H1 (cell line): ENCODE data around the gene METAP1D. TPM values are rescaled to one million over a fixed set of nuclear protein-coding genes. Genes with fewer than 3 reads are reported as not detected.

Experiments
- CTCF ChIA-PET: fragments of 300-600 bp; sonication (Branson Sonifier 250); formaldehyde crosslinking; loops from one replicate; lab custom pipeline; 2021; ENCODE audit not compliant: partially characterized antibody; lab: Charles Lee
- POLR2A ChIA-PET: fragments of 300-600 bp; sonication (Branson Sonifier 250); formaldehyde crosslinking; loops from one replicate; lab custom pipeline; 2021; ENCODE audit warnings: inconsistent platforms; ENCODE audit not compliant: partially characterized antibody; lab: Charles Lee
- DNase-seq, 2 experiments: peaks; one replicate each; pipeline versions ENCODE4 v3.0.0 to v3.0.0-alpha.2; 2010 to 2022; ENCODE audit warnings: low spot score in 2 of 2, low read depth in 1 of 2, mixed read lengths in 1 of 2
- FAIRE-seq: peaks from 2 replicates; lab custom pipeline; 2011; peaks lifted over from hg19 to GRCh38; lab: Jason Lieb, UNC
- H2AFZ ChIP-seq: 2 replicates; pipeline ENCODE4 v1.8.1; 2012; ENCODE audit warnings: low read length, inconsistent platforms
- H2AK5ac ChIP-seq: 2 replicates; pipeline ENCODE4 v1.6.1; 2013; ENCODE audit warnings: low read depth, low read length
- H2BK120ac ChIP-seq: replicated peaks from 2 replicates; pipeline ENCODE3; 2013; ENCODE audit warnings: low read depth, low read length, inconsistent platforms
- H2BK12ac ChIP-seq: 2 replicates; pipeline ENCODE4 v1.6.1; 2013; ENCODE audit warnings: low read depth, low read length
- H2BK15ac ChIP-seq: 2 replicates; pipeline ENCODE4 v1.6.1; 2013; ENCODE audit warnings: low read length
- H2BK20ac ChIP-seq: 2 replicates; pipeline ENCODE4 v1.6.1; 2013; ENCODE audit warnings: low read length
- H2BK5ac ChIP-seq: 2 replicates; pipeline ENCODE4 v1.6.1; 2013; ENCODE audit warnings: low read depth, low read length
- H3K14ac ChIP-seq: 2 replicates; pipeline ENCODE4 v1.6.1; 2013; ENCODE audit warnings: inconsistent platforms; ENCODE audit not compliant: insufficient read length
- H3K18ac ChIP-seq: 2 replicates; pipeline ENCODE4 v1.6.1; 2013; ENCODE audit warnings: low read length; ENCODE audit errors: extremely low read depth
- H3K23ac ChIP-seq: 2 replicates; pipeline ENCODE4 v1.6.1; 2013; ENCODE audit warnings: inconsistent platforms; ENCODE audit not compliant: insufficient read length
- H3K23me2 ChIP-seq: 2 replicates; pipeline ENCODE4 v1.6.1; 2013; ENCODE audit warnings: low read depth, low read length
- H3K27ac ChIP-seq: 2 replicates; pipeline ENCODE4 v1.6.1; 2011; ENCODE audit warnings: low read depth, low read length, inconsistent platforms
- H3K27me3 ChIP-seq, 4 experiments: replicated peaks in 1 of 4; 1 replicate in 1 of 4; 2 replicates in 3 of 4; pipeline versions ENCODE4 v1.6.1 to v1.8.1; 2011 to 2013; ENCODE audit warnings: low read length in 3 of 4, mild to moderate bottlenecking in 3 of 4, inconsistent platforms in 2 of 4, mixed read lengths in 2 of 4, moderate library complexity in 1 of 4; ENCODE audit not compliant: control insufficient read depth in 3 of 4, insufficient read depth in 3 of 4; ENCODE audit errors: extremely low read depth in 1 of 4
- H3K36me3 ChIP-seq, 4 experiments: 2 replicates each; pipeline versions ENCODE4 v1.6.1 to v1.8.1; 2011 to 2013; ENCODE audit warnings: mild to moderate bottlenecking in 4 of 4, low read length in 3 of 4, moderate library complexity in 2 of 4, control low read depth in 1 of 4, inconsistent platforms in 1 of 4; ENCODE audit not compliant: insufficient read depth in 4 of 4, control insufficient read depth in 2 of 4
- H3K4ac ChIP-seq: replicated peaks from 2 replicates; pipeline ENCODE3; 2013; ENCODE audit warnings: low read length, low read depth, mixed read lengths, inconsistent platforms; ENCODE audit not compliant: insufficient read length
- H3K4me1 ChIP-seq, 4 experiments: replicated peaks in 1 of 4; 1 replicate in 1 of 4; 2 replicates in 3 of 4; pipeline versions ENCODE4 v1.6.1 to v1.8.1; 2011 to 2013; ENCODE audit warnings: low read length in 3 of 4, inconsistent platforms in 2 of 4, mixed read lengths in 1 of 4; ENCODE audit not compliant: insufficient read depth in 4 of 4, control insufficient read depth in 3 of 4
- H3K4me2 ChIP-seq, 2 experiments: 2 replicates each; pipeline versions ENCODE4 v1.6.1 to v1.8.1; 2011 to 2013; ENCODE audit warnings: low read depth in 2 of 2, low read length in 2 of 2, control low read depth in 1 of 2, inconsistent platforms in 1 of 2, mild to moderate bottlenecking in 1 of 2; ENCODE audit not compliant: insufficient read depth in 1 of 2
- H3K4me3 ChIP-seq, 4 experiments: fragments of 200-600, 300-600 bp in 1 of 4; sonication (generic), shearing (Covaris generic), sonication (Bioruptor Twin) in 1 of 4; 2 replicates each; pipeline versions ENCODE4 v1.5.1 to v1.8.1; 2011 to 2016; ENCODE audit warnings: low read length in 4 of 4, low read depth in 3 of 4, control low read depth in 2 of 4, inconsistent platforms in 2 of 4, mild to moderate bottlenecking in 2 of 4, mixed read lengths in 1 of 4, moderate library complexity in 1 of 4; ENCODE audit not compliant: insufficient read depth in 2 of 4; ENCODE audit errors: extremely low read depth in 1 of 4
- H3K56ac ChIP-seq: replicated peaks from 2 replicates; pipeline ENCODE3; 2013; ENCODE audit warnings: low read depth, mild to moderate bottlenecking, mixed read lengths, low read length, inconsistent platforms; ENCODE audit not compliant: insufficient read length
- H3K79me1 ChIP-seq: 2 replicates; pipeline ENCODE4 v1.6.1; 2013; ENCODE audit warnings: low read depth, low read length, control low read depth
- H3K79me2 ChIP-seq, 2 experiments: 2 replicates each; pipeline versions ENCODE4 v1.6.1 to v1.8.1; 2012 to 2013; ENCODE audit warnings: low read length in 2 of 2, mild to moderate bottlenecking in 2 of 2, inconsistent platforms in 1 of 2; ENCODE audit not compliant: insufficient read depth in 2 of 2, control insufficient read depth in 1 of 2
- H3K9ac ChIP-seq, 4 experiments: replicated peaks in 1 of 4; 1 replicate in 1 of 4; 2 replicates in 3 of 4; pipeline versions ENCODE4 v1.6.1 to v1.8.1; 2011 to 2013; ENCODE audit warnings: low read depth in 3 of 4, low read length in 3 of 4, control low read depth in 2 of 4, mild to moderate bottlenecking in 2 of 4, moderate library complexity in 2 of 4, inconsistent platforms in 1 of 4; ENCODE audit errors: extremely low read depth in 1 of 4
- H3K9me3 ChIP-seq, 2 experiments: 2 replicates each; pipeline versions ENCODE4 v1.6.1 to v1.8.1; 2012 to 2013; ENCODE audit warnings: mild to moderate bottlenecking in 2 of 2, moderate library complexity in 2 of 2, control low read depth in 1 of 2, inconsistent platforms in 1 of 2, low read depth in 1 of 2, low read length in 1 of 2, mixed read lengths in 1 of 2; ENCODE audit not compliant: insufficient read depth in 2 of 2
- H4K20me1 ChIP-seq, 2 experiments: replicated peaks in 1 of 2; 2 replicates each; pipeline versions ENCODE3 to v1.8.1; 2011 to 2013; ENCODE audit warnings: inconsistent platforms in 2 of 2, low read length in 2 of 2, mild to moderate bottlenecking in 1 of 2; ENCODE audit not compliant: insufficient read depth in 2 of 2, control insufficient read depth in 1 of 2
- H4K5ac ChIP-seq: 2 replicates; pipeline ENCODE4 v1.6.1; 2013; ENCODE audit warnings: low read length, low read depth, mixed read lengths, inconsistent platforms; ENCODE audit not compliant: insufficient read length
- H4K8ac ChIP-seq: 2 replicates; pipeline ENCODE4 v1.8.0; 2013; ENCODE audit warnings: mild to moderate bottlenecking, moderate library complexity, low read length, inconsistent platforms; ENCODE audit not compliant: insufficient read depth; ENCODE audit errors: extremely low read depth
- H4K91ac ChIP-seq: replicated peaks from 2 replicates; pipeline ENCODE3; 2013; ENCODE audit warnings: low read length, mixed read lengths, inconsistent platforms; ENCODE audit not compliant: insufficient read length
- ASH2L ChIP-seq: fragments of 200-600, 300-600 bp; sonication (generic); IDR thresholded peaks from one replicate; pipeline ENCODE4 v1.7.1; 2017; ENCODE audit warnings: low read length
- BACH1 ChIP-seq: IDR thresholded peaks from 2 replicates; pipeline ENCODE4 v1.6.1; 2012; ENCODE audit warnings: low read length, improper control_type of control experiment
- CBX5 ChIP-seq: fragments of 300-800, 300-1000 bp; sonication (generic); IDR thresholded peaks from 2 replicates; pipeline ENCODE4 v1.7.1; 2016; ENCODE audit warnings: antibody characterized with exemption, low read length, low read depth
- CHD1 ChIP-seq: IDR thresholded peaks from 2 replicates; pipeline ENCODE4 v1.6.1; 2012; ENCODE audit warnings: low read depth, low read length, improper control_type of control experiment
- CTBP2 ChIP-seq: IDR thresholded peaks from 2 replicates; pipeline ENCODE4 v1.7.0; 2011; ENCODE audit warnings: borderline replicate concordance, mild to moderate bottlenecking, moderate library complexity, mixed read lengths, low read length; ENCODE audit not compliant: insufficient read depth, insufficient read length
- EP300 ChIP-seq, 2 experiments: IDR thresholded peaks; 1 replicate in 1 of 2; 2 replicates in 1 of 2; pipeline ENCODE4 v1.6.1; 2011 to 2012; ENCODE audit warnings: low read depth in 2 of 2, low read length in 2 of 2, mild to moderate bottlenecking in 2 of 2, borderline replicate concordance in 1 of 2, inconsistent platforms in 1 of 2, moderate library complexity in 1 of 2
- GABPA ChIP-seq: IDR thresholded peaks from 2 replicates; pipeline ENCODE4 v1.6.1; 2011; ENCODE audit warnings: mild to moderate bottlenecking, low read length, moderate library complexity, borderline replicate concordance; ENCODE audit not compliant: insufficient read depth
- JUN ChIP-seq: IDR thresholded peaks from 2 replicates; pipeline ENCODE4 v1.6.1; 2011; ENCODE audit warnings: low read depth, mild to moderate bottlenecking, improper control_type of control experiment, low read length
- POU5F1 ChIP-seq: IDR thresholded peaks from 2 replicates; pipeline ENCODE4 v1.6.1; 2011; ENCODE audit warnings: low read depth, mild to moderate bottlenecking, low read length, moderate library complexity
- RBBP5 ChIP-seq: IDR thresholded peaks from 2 replicates; pipeline ENCODE4 v1.7.1; 2012; ENCODE audit warnings: low read depth, mild to moderate bottlenecking, inconsistent platforms, low read length, moderate library complexity, borderline replicate concordance
- SIRT6 ChIP-seq: IDR thresholded peaks from one replicate; pipeline ENCODE4 v1.7.1; 2012; ENCODE audit warnings: low read length, inconsistent platforms
- ZNF274 ChIP-seq: IDR thresholded peaks from 2 replicates; pipeline ENCODE4 v1.7.0; 2012; ENCODE audit warnings: low read length, borderline replicate concordance; ENCODE audit errors: extremely low read depth
- polyA plus RNA-seq, 7 experiments: library from polyadenylated mRNA; depleted of rRNA in 3 of 7; stranded (reverse) in 5 of 7; unstranded in 2 of 7; fragments of >200 nt in 5 of 7; fragments of 200-250 nt in 2 of 7; gene quantifications; 1 replicate in 5 of 7; 2 replicates in 1 of 7; 4 replicates in 1 of 7; pipeline versions ENCODE4 v1.2.1 to v1.2.3, GENCODE V29; 2011 to 2013; ENCODE audit warnings: missing spikeins in 2 of 7, mixed read lengths in 2 of 7
- total RNA-seq: library from RNA; stranded (reverse); fragmentation: NEBNext Ultra II Directional; extraction: Animal tissue kit (Norgen Biotek cat#: 25700); gene quantifications from 2 replicates; pipeline ENCODE4 v1.2.1, GENCODE V29; 2021
- TF ChIP-seq, protein P1 (sequence below): IDR thresholded peaks from 2 replicates; pipeline ENCODE4 v1.6.1; 2012; ENCODE audit warnings: low read length, inconsistent platforms

Gene METAP1D
- total and polyA plus RNA-seq, 2 of the 8 experiments (the other 6 are each of a cell fraction or from before 2014, with no cell fraction given): 3.9 to 6.2 TPM

DNA sequence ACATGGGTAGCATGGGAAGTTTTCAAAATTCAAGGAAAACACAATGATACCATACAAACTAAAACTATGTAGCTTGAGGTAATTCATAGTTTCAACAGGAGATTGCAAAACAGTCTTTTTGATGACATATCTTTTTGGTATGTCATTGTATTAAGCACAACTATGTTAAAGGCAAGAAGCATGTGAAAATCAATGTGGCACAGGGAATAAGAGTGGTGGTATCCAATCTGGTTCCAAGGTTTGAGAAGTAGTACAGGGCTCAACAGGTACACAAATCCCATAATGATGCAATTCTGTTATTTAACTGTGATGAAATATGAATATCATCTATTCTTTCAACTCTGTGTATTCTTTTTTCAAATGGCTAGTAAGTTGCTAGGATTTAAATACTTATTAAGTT is 119.3 kb downstream of the METAP1D start:
- no peaks in the 10 kb centered on the region for H3K79me2 ChIP-seq
- H3K4me3 ChIP-seq: no peak overlapping the region
- POLR2A ChIA-PET: no interaction called here
- H3K56ac ChIP-seq: no peak overlapping the region
- CTCF ChIA-PET: interaction anchor here (1.9 kb wide), 1 partner anchor 12 kb away, joined by 7 read pairs; no protein-coding TSS in a partner anchor
- H2BK20ac ChIP-seq: no peak overlapping the region
- no peak overlapping the region for H2BK15ac ChIP-seq
- FAIRE-seq: no peak
- no peak overlapping the region for H4K5ac ChIP-seq
- H2BK120ac ChIP-seq: no peak overlapping the region
- no peaks in the 10 kb centered on the region for H3K23me2 ChIP-seq
- H2BK12ac ChIP-seq: no peak overlapping the region
- H4K91ac ChIP-seq: no peak overlapping the region
- no peak overlapping the region for H3K9ac ChIP-seq
- no peak overlapping the region for H2BK5ac ChIP-seq
- no peak overlapping the region for H3K27ac ChIP-seq
- H4K8ac ChIP-seq: no peak overlapping the region
- H3K4ac ChIP-seq: no peak overlapping the region
- no peak overlapping the region for H3K14ac ChIP-seq
- no peaks in the 10 kb centered on the region for H3K4me1 ChIP-seq
- no peaks in the 10 kb centered on the region for H3K9me3 ChIP-seq
- H3K23ac ChIP-seq: no peak overlapping the region
- H4K20me1 ChIP-seq: peaks cover 0 to 5% of the 10 kb centered on the region in 2 experiments
- no peak overlapping the region for H2AK5ac ChIP-seq
- H2AFZ ChIP-seq: no peak overlapping the region
- H3K79me1 ChIP-seq: no peaks in the 10 kb centered on the region
- H3K36me3 ChIP-seq: no peaks in the 10 kb centered on the region
- DNase-seq: no peak
- no peak overlapping the region for H3K18ac ChIP-seq
- H3K27me3 ChIP-seq: no peaks in the 10 kb centered on the region; a peak in 1 of 7 replicates
- H3K4me2 ChIP-seq: no peak overlapping the region
- no peak for TF ChIP-seq ZNF274
- no peak for TF ChIP-seq ASH2L
- TF ChIP-seq RBBP5: no peak
- TF ChIP-seq CHD1: no peak
- TF ChIP-seq JUN: no peak
- TF ChIP-seq, protein P1, sequence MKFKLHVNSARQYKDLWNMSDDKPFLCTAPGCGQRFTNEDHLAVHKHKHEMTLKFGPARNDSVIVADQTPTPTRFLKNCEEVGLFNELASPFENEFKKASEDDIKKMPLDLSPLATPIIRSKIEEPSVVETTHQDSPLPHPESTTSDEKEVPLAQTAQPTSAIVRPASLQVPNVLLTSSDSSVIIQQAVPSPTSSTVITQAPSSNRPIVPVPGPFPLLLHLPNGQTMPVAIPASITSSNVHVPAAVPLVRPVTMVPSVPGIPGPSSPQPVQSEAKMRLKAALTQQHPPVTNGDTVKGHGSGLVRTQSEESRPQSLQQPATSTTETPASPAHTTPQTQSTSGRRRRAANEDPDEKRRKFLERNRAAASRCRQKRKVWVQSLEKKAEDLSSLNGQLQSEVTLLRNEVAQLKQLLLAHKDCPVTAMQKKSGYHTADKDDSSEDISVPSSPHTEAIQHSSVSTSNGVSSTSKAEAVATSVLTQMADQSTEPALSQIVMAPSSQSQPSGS: no peak
- TF ChIP-seq GABPA: no peak
- no peak for TF ChIP-seq SIRT6
- TF ChIP-seq BACH1: no peak
- TF ChIP-seq EP300 (IDR thresholded peaks at IDR 0.05; ENCODE audit: borderline replicate concordance in 1 of 2, low read depth in 2 of 2, low read length in 2 of 2): no peak
- no peak for TF ChIP-seq CTBP2
- TF ChIP-seq CBX5: no peak
- TF ChIP-seq POU5F1: no peak
